Measurements from ENCODE around the gene STK32C.
"Not testable (repeated sequence)": the region's sequence is repeated elsewhere in the genome, so short reads cannot be mapped to it uniquely, and the experiment has no call there.

DNA sequence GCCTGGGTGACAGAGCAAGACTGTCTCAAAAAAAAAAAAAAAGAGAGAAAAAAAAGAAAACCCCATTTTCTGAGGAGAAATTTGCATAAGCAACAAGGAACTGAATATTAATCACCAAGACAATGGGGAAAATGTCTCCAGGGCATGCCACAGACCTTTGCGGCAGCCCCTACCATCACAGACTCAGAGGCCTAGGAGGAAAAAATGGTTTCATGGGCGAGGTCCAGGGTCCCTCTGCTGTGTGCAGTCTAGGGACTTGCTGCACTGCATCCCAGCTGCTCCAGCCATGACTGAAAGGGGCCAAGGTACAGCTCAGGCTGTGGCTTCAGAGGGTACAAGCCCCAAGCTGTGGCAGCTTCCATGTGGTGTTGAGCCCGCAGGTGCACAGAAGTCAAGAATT, 91.3 kb downstream of the STK32C start:
- TF ChIP-seq CTCF (IDR thresholded peaks at IDR 0.05 in 4 of 5, conservative IDR thresholded peaks at IDR 0.05 in 1 of 5); POLR2A (IDR thresholded peaks at IDR 0.05): not testable (repeated sequence)

Data from gastrocnemius medialis (tissue), 4 donors.